Activated CD4-positive, alpha-beta T cell treated with anti-CD3 and anti-CD28 coated beads, Interleukin-2, amount 50 U/mL, for 48 hours (primary cell): ENCODE measurements around the gene C22orf39.
A peak's percentile ranks its signal among the peaks of the same experiment; 100 is the strongest.
"Not testable (repeated sequence)": the region's sequence is repeated elsewhere in the genome, so short reads cannot be mapped to it uniquely, and the experiment has no call there.

Experiments
- DNase-seq, 2 experiments: peaks; one replicate each; pipeline ENCODE4 v3.0.0-alpha.2; 2020

The C22orf39 gene

DNA sequence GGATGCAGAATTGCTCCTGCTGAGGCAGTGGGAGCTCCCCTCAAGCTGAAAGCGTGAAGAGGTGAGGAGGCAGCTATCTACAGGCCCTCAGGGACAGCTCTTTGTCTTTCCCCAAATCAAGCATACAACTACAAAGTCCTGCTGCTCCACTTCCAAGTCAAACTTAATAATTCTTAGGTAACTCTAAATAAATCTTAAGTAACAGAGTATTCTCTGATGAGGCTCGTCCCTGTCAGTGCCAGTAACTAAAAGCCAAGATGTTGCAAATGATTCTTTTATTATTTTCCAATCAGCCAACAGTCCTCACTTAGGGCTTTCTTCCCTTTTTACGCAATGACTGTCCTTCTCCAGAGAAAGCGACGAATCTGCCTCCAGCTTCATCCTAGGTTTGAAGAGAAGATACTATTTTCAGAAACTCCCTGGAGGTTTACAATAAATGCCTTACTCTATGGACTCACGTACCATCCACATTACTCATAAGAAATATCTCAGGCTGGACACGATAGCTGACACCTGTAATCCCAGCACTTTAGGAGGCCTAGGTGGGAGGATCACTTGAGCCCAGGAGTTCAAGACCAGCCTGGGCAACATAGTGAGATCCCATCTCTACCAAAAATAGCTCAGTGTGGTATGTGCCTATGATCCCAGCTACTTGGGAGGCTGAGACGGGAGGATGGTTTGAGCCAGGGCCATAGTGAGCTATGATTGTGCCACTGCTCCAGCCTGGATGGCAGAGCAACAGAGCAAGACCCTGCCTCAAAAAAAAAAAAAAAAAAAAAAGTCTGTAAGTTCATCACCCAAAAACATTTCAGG lies 3.1 kb upstream of the C22orf39 start:
- no peak for DNase-seq

DNA sequence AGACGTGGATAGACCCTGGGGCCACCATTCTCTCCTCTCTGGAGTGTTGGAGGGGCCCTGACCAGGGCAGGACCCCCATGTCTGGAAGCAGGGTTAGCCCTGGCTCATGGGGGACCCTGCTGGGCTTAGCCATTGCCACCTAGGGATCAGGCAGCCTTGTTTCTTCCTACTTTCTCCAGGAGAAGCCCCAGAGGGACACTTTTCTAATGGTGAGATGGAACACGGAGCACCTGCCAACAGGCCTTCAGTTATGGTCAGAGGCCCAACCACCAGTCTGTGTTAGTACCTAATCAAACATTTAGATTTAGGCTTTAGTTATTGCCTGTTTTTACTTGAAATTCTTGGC lies 1.9 kb upstream of the C22orf39 start:
- DNase-seq = no peak

DNA sequence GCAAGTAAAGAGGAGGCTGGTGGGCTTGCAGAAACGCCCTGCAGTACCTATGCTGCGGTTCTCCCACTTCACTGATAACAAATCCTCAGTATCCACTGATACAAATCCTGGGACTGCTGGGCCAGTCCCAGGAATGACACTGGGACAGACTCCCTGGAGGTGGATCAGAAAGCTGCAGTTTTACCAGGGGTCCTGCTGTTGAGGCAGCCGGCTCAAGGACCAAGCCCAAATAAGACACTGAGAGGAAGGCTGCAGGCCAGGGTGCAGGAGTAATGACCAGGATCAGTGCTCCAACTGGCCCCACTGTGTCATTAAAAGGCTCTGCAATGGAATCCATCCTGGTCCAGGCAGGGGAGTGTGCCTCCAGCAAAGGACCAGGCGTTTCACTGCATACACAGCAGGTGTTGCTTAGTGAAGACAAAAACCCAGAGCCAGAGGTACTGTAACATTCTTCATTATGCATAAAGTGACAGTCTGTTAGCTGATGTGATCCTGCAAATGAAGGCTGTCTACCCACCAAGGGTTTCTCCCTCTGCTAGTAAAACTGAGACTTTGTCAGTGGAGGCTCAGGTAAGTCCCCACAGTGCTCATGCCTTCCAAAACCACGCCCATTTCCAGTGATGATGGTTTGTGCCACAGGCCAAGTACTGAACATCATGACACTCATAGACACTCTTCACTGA lies 1.4 kb upstream of the C22orf39 start:
- DNase-seq = peak; percentile 57 to 71

DNA sequence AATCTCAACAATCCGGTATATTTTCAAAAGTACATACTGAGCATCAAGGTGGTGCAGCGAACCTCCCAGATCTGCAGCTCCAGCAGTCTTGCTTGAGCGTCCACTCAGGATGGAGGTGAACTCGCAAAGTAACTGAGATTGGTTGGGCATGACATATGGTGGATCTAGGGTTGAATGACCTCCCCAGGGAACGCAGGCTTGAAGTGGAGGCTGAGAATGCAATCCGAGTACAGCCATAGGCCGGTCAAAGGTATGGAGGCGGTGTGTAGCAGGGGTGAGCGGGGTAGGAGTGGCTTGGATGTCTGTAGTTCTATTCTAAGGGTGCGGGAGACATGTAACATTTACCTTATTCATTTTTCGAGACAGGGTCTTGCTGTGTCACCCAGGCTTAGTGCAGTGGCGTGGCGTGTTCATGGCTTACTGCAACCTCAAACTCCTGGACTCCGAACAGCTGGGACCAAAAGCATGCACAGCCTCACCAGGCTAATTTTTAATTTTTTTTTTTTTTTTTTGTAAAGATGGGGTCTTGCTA lies 631 bp upstream of the C22orf39 start:
- peak; percentile 15 to 23 for DNase-seq

DNA sequence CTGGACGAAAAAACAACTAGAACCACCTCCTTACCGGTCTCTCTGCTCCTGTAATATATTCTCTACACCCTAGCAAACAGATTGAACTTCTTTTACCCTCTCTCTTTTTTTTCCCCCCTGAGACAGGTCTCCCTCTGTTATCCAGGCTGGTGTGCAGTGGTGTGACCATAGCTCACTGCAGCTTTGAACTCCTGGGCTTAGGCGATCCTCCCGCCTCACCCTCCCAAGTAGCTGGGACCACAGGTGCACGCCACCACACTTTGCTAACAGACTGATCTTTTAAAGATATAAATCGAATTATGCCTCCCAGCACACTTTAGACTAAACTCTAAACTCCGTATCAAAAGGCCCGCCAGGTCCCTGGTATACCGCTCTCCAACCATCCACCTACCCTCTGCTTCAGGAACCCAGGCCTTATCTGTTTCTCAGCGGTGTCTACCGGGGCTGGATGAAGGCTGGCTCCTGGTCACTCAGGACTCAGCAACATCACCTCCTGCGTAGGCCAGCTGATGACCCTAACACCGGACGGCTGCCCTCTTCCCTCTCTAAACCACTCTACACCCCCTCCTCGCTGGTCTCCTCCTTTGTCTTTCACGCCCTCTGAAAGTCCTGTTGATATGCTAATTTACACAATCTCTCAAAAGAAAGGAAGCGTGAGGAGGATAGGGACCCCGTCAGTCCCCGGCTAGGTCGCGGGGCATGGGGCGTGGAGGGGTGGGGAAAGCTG lies 745 bp downstream of the C22orf39 start:
- DNase-seq = no peak

DNA sequence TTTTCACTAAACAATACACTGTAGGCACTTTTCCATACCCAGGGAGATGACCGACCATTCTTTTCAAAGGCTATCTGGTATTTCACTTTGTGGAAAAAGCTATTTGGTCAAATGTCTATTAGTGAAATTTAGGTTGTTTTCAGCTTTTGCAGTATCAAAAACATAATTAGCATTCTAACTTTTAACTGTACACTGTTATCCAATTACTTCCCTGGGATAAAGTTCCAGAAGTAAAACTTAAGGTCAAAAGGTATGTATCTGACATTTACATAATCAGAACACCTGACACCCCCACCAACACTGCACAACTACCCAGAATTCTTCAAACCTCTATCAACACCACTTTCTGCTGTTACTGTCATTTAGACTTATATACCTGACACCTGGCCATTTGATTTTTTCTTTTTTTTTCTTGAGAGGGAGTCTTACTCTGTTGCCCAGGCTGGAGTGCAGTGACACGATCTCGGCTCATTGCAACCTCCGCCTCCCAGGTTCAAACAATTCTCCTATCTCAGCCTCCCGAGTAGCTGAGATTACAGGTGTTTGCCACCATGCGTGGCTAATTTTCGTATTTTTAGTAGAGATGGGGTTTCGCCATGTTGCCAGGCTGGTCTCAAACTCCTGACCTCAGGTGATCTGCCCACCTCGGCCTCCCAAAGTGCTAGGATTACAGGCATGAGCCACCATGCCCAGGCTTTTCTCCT lies 2.1 kb downstream of the C22orf39 start:
- not testable (repeated sequence) for DNase-seq

DNA sequence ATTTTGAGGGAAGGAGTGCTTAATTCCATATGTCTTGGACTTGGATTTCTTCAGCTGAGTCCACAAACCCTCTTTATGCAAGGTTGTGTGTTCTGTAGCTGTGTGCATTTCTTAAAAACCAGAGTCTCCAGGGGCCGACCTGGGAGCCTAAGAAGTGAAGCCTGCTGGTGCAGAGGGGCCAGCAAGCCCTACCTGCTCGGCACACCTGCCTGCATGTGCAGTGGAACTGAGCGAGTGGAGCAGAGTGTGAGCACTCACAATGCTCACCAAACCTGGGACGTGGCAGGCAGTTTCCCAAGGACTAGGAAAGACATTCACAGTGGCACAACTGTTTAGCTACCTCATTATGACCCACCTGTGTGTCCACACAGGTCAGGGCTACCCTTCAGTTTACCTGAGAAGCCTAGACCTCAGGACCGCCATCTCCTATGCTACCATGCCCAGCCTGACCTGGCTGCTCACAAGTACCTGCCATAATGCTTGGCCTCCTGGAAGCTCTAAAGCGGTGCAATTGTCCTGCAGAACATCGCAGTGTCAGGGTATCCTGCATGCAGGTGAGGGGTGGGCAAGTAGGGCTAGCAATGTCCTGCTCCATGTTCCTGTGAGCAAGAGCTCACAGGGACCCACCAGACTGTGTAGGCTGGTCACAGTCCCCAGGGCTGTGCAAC lies 3.8 kb downstream of the C22orf39 start:
- no peak for DNase-seq

DNA sequence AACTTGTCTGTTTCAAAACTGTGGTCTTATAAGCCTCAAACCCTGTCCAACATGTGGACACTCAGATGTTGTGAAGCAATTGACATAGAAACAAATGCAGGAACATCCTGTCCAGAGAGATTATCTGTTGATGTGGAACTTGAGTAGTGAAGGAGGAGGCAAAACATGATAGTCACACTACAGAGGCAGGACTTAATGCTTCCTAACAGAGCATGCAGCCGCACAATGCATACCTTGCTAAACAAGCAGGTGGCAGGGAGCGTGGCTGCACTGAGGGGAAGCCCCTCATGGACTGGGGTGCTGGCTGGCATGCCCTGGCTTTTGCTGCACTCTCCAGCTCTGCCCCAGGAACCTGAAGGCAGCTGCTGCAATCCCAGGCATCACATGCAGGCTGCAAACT lies 5.3 kb downstream of the C22orf39 start:
- DNase-seq = no peak

DNA sequence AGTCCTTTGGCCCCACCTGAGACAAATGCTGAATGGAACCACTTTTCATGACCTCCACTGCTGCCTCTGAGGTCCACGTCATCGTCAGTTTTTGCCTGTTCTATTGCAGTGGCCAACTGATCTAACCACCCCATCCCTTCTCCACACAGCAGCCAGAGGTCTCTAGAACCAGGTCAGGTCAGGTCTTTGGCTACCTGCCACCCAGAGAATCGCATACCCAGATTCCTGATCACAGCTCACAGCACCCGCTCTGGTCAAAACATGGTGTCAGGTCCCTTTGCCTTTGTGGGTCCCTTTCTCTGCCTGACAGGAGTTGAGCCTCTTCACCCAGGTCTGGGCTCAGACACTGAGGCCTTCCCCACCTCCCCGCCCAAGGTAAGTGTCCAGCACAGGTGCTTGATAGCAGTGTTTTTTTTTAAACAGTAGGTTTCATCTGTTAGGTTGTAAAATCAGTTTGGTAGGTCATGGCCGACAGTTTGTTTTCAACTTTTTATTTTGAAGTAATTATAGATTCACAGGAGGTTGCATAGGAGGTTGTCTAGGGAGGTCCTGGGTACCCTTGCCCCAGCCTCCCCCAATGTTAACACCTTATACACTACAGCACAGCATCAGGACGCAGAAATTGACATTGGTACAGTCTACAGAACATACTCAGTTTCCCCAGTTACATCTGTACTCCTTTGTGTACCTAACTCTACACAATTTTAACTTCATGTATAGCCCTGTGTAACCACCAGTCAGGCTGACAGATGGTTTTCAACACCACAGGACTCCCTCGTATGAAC lies 6.9 kb downstream of the C22orf39 start:
- DNase-seq = no peak

DNA sequence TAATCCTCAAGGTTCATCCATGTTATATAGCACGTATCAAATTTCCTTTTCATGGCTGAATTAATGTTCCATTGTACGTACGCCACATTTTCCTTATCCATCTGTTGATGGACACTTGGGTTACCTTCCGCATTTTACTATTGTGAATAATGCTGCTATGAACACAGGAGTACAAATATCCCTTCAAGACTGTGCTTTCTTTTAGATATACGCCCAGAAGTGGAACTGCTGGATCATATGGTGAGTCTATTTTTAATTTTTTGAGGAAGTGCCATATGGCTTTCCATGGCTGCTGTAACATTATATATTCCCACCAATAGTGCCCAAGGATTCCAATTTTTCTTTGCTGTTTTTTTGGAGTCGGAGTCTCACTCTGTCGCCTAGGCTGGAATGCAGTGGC lies 9.2 kb downstream of the C22orf39 start:
- DNase-seq = no peak

DNA sequence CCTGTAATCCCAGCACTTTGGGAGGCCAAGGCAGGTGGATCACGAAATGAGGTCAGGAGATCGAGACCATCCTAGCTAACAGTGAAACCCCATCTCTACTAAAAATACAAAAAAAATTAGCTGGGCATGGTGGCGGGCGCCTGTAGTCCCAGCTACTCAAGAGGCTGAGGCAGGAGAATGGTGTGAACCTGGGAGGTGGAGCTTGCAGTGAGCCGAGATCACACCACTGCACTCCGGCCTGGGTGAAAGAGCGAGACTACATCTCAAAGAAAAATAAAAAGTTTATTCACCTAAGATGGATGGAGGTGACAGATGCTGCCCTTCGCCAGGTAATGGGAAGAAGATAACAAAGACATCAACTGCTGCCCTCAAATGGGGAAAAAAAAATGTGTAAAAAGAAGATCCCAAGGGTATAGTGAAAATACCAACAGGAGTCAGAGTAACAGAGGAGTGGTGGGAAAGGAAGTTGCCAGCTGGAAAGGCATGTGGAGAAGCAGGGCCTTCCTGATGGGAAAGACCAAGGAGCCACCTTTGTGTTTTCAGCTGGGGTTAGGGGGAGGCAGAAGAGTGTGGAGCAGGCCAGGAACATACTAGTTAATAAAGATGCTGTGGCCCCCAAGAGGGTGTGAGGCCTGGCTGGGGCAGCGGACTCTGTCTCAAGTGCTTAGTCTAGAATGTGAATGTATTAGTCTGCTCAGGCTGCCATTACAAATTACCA lies 10.9 kb downstream of the C22orf39 start:
- not testable (repeated sequence) for DNase-seq

DNA sequence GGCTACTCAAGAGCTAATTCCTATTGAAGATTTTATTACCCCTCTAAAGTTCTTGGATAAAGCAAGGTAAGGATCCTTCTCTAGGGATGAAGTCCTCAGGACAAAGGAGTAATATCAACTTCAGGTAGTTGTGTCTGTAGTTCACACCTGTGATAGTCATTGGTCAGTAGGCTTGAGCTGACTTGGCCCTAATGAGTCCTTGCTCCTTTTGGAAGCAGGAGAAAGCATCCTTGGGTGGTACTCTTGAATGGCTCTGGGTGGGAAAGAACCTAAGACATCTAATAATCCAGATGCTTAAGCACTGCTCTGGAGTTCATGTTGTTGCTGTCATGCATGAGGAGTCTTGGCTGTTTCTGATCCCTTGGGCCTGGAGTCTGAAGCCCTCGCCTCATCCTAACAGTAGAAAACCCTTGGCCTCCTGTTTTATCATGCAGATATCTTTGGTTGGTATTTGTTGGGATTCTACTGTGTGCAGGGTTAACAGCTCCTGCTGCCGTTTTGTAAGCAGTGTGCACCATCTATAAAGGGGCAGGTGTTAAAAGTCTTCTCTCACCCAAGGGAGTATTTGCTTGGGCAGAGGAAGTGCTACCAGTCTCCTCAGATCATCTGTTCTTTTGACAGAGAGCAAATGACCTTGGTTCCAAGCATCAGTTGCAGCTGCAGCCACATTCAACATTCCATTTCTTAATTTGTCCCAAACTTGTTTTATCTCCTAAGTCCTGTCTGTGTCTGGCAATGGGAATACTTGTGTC lies 12.5 kb downstream of the C22orf39 start:
- DNase-seq = no peak

DNA sequence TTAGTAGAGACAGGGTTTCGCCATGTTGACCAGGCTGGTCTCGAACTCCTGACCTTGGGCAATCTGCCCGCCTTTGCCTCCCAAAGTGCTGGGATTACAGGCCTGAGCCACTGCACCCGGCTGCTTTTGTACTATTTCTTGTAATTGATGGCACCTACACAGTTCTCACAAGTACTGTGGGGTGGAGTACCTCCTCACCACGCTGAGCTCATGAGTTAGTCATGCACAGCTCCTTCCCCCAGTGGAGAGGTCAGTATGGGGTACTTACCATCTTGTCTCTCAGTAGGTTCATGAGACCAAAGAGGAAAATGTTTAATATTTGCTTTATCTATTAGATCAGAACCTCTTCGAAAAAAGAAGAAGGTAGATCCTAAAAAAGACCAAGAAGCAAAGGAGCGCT lies 13.1 kb downstream of the C22orf39 start:
- no peak for DNase-seq

DNA sequence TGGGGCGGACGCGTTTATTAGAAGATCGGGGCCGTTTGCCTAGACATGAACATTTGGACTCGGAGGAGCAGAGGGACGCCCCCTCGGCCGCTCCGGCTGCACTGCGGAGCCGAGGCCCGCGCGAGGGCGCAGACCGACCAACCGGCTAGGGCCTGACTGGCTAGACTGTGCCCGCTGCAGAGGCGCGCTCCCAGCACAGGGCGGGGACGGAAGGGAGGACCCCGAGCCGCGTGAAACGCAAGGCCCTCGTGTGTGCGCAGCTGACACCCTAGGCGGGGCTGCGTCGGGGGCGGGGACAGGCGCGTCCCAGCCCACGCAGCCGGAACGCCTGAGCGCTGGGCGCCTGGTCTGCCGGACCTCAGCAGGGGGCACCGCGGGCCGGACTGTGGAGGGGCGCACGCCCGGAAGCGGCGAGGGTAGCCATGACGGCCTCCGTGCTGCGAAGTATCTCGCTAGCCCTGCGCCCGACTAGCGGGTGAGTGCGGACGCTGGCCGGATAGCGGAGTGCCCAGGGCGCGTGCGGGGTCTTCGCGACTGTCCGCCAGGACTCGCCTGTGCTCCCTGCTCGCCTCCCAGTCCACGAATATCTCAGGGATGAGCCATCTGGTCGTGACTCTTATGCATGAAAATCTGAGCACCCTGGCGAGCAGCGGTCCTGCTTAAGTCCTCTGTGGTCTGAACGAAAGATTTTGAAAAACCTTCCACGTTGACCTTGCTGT lies 15.2 kb downstream of the C22orf39 start, which contains the start of gene MRPL40:
Gene MRPL40, plus strand, starts transcription at position 413 of the 719 bp plus-strand sequence. Its CDS starts 10 bp downstream, at position 423.
- peak; percentile 92 to 93 for DNase-seq

DNA sequence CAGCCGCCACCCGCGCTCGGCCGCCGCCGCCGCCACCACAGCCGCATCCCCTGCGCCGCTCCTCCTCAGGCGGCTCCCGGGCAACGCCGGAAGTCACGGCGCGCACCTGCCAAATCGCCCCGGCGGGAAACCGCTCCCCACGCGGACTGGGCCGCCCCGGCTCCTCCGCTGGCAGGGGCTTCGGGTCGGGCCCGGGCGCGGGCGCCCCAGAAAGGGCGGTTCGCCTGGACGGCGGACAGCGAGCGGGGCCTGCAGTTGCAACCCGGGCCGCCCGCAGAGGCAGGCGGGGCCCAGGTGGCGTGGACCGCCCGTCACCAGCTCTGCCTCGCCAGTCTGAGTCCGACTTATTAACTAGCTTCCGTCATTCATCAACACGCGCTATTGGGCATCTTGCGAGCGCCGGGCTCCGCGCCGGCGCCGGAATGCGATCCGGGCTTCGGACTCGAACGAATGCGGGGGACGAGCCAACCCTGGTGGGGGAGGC lies 15.8 kb downstream of the C22orf39 start, which contains the start of gene HIRA:
Gene HIRA, minus strand, starts transcription at position 85 of the 484 bp plus-strand sequence. CDS start 257 bp downstream, outside the sequence.
- peak; percentile 87 to 89 for DNase-seq

DNA sequence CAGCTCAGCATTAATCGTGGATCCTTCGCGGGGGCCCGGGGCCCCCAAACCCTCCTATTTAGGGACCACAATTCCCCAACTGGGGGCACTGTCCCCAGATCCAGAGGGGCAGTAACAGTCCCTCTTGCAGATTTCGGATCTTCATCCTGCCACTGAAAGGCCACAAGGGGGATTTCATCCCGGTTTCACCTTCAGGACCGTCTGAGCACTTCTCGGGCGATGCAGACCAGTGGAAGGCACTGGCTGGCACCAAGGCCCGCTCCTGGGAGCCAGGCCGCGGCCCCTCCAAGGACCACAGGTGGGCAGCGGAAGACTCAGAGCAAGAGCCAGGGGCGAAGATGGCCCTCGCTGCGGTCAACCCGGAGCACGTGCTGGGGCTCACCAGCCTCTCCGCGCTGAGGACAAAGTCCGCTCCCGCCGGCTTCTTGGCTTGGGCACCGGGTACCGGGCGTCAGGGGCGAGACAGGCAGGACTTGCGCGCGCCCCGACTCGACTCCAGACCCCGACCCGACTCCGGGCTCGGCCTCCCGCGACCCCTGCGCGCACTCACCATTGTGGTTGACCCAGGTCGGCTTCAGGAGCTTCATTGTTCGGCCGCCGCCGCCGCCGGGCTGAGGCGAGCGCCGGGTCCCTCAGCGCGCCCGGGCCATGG lies 16.5 kb downstream of the C22orf39 start:
- DNase-seq = peak; percentile 28 to 42

DNA sequence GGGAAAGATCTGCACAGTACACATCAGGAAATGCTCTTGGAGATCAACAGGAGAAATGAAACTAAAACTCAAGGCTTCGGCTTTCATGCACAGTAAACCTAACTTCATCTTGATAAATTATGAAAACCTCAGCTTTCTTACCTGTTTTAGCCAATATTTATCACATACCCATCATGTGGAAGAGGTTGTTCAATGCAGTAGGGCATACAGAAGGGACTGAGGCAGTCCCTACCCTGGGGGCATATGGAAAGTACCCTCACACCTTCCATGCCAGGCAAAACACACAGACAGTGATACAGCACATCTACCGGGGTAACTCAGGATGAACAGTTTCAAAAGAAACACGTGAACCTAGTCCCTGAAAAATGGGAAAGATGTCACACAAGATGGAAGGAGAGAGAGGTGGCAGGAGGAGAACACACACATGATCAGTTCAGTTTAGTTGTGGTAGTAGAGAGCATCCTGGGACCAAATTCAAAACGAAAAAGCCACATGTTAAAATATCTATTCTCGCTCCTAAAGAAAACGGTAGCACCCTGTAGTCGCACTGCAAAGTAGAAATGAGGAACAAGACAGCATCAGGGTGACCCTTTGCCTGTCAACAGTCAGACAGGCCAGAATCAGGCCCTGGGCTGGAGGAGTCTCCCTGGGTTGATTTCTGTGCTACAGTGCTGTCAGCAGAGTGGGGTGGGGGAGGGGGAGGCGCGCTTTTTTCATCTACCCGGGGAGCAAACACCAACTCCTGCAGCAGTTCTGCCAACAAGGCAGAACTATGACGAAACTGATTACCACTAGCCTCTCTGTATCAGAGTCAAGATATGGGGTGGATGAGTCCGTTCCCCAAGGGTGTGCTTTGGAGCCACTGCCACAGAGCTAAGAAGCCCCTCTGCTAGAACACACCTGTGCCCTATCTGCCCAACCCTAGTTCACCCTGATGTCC lies 17.3 kb downstream of the C22orf39 start:
- DNase-seq = peak; percentile 48 to 56
